ENCODE data around the gene MT1E. TPM values are rescaled to one million over a fixed set of nuclear protein-coding genes. Genes with fewer than 3 reads are reported as not detected.

Gene MT1E
- total RNA-seq, 1 experiment from 2014 or later: 383 TPM

DNA sequence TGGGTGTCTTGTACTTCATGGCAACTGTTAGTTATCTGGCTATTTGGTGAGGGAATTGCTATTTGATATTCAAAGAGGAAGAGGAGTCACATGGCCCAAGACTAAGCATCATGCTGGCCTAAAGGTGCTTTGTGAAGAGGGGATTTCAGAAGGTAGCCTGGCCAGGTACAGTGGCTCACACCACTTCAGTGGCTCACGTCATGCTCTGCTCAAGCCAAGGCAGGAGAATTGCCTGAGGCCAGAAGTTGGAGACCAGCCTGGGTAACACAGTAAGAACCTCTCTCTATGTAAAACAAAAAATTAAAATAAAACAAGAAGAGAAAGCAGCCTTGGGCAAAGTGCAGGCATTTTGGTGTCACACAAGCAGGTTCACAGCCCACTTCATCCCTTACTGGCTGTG is 19.7 kb downstream of the MT1E start:
- Histone ChIP-seq H3K79me2 (ENCODE audit: insufficient read depth, low read length) (no peaks in the 10 kb centered on the region), H3K4me1 (ENCODE audit: control insufficient read depth in 1 of 2, insufficient read depth in 2 of 2, low read length in 2 of 2) (peaks cover 11 to 21% of the 10 kb centered on the region in 2 experiments), H3K36me3 (ENCODE audit: control insufficient read depth in 1 of 2, insufficient read depth in 2 of 2, low read length in 2 of 2) (no peaks in the 10 kb centered on the region), H4K20me1 (ENCODE audit: insufficient read depth) (no peaks in the 10 kb centered on the region), H2AFZ (ENCODE audit: low read depth, low read length, poor library complexity, severe bottlenecking) (no peak overlapping the region), H3K9me3 (ENCODE audit: control insufficient read depth in 1 of 2, insufficient read depth in 1 of 2, low read depth in 1 of 2, low read length in 2 of 2) (no peaks in the 10 kb centered on the region), H3K4me3 (replicated peaks in 1 of 2; ENCODE audit: low read depth in 1 of 2, low read length in 2 of 2) (no peak overlapping the region), H3K9me2 (ENCODE audit: insufficient read depth) (no peaks in the 10 kb centered on the region), H3K27me3 (ENCODE audit: insufficient read depth, low read length) (no peaks in the 10 kb centered on the region), H3K9ac (ENCODE audit: low read length) (no peak overlapping the region), H3K4me2 (ENCODE audit: low read length) (no peak overlapping the region), H3K27ac (ENCODE audit: low read depth, low read length) (no peak overlapping the region)
- intact Hi-C loops (cut with micrococcal nuclease): no loop called here
- POLR2A ChIA-PET: no interaction called here
- DNase-seq (ENCODE audit: low read depth, low spot score): no peak
- BruUV-seq (replicated peaks): no TSS peak
- RAD21 ChIA-PET (ENCODE audit: low non-redundant PET in 1 of 2, low total read pairs in 2 of 2, uncharacterized antibody in 2 of 2, unreplicated experiment in 2 of 2): no interaction called here
- ATAC-seq: no peak
- TF ChIP-seq CBX3 (IDR thresholded peaks at IDR 0.05; ENCODE audit: low read depth) (no peak), EZH2 (IDR thresholded peaks at IDR 0.05) (no peak), YY1 (IDR thresholded peaks at IDR 0.05; ENCODE audit: extremely low read depth, insufficient replicate concordance, low read depth, low read length) (no peak), ELF1 (IDR thresholded peaks at IDR 0.05; ENCODE audit: borderline replicate concordance, low read depth) (no peak), RAD21 (IDR thresholded peaks at IDR 0.05; ENCODE audit: low read depth) (no peak), FOSL1 (IDR thresholded peaks at IDR 0.05; ENCODE audit: low read depth) (no peak), SRF (IDR thresholded peaks at IDR 0.05; ENCODE audit: low read depth) (no peak), POLR2AphosphoS5 (IDR thresholded peaks at IDR 0.05; ENCODE audit: low read depth, low read length) (no peak), JUND (IDR thresholded peaks at IDR 0.05) (no peak), EGR1 (IDR thresholded peaks at IDR 0.05; ENCODE audit: low read depth) (no peak), ZFX (IDR thresholded peaks at IDR 0.05) (no peak), POLR2A (IDR thresholded peaks at IDR 0.05; ENCODE audit: borderline replicate concordance, extremely low read depth, insufficient read depth, insufficient read length) (no peak), SIN3A (IDR thresholded peaks at IDR 0.05; ENCODE audit: low read depth) (no peak), TCF7L2 (IDR thresholded peaks at IDR 0.05; ENCODE audit: borderline replicate concordance, extremely low read depth, insufficient read depth, insufficient read length) (no peak), CEBPB (IDR thresholded peaks at IDR 0.05; ENCODE audit: low read depth) (no peak)
- TF ChIP-seq, protein P1, sequence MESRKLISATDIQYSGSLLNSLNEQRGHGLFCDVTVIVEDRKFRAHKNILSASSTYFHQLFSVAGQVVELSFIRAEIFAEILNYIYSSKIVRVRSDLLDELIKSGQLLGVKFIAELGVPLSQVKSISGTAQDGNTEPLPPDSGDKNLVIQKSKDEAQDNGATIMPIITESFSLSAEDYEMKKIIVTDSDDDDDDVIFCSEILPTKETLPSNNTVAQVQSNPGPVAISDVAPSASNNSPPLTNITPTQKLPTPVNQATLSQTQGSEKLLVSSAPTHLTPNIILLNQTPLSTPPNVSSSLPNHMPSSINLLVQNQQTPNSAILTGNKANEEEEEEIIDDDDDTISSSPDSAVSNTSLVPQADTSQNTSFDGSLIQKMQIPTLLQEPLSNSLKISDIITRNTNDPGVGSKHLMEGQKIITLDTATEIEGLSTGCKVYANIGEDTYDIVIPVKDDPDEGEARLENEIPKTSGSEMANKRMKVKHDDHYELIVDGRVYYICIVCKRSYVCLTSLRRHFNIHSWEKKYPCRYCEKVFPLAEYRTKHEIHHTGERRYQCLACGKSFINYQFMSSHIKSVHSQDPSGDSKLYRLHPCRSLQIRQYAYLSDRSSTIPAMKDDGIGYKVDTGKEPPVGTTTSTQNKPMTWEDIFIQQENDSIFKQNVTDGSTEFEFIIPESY (IDR thresholded peaks at IDR 0.05; ENCODE audit: extremely low read depth, insufficient replicate concordance, low read length): no peak
- TF ChIP-seq, protein P2, sequence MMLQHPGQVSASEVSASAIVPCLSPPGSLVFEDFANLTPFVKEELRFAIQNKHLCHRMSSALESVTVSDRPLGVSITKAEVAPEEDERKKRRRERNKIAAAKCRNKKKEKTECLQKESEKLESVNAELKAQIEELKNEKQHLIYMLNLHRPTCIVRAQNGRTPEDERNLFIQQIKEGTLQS (IDR thresholded peaks at IDR 0.05): no peak
- TF ChIP-seq, protein P3, sequence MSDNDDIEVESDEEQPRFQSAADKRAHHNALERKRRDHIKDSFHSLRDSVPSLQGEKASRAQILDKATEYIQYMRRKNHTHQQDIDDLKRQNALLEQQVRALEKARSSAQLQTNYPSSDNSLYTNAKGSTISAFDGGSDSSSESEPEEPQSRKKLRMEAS (IDR thresholded peaks at IDR 0.05): no peak
- TF ChIP-seq, protein P4, sequence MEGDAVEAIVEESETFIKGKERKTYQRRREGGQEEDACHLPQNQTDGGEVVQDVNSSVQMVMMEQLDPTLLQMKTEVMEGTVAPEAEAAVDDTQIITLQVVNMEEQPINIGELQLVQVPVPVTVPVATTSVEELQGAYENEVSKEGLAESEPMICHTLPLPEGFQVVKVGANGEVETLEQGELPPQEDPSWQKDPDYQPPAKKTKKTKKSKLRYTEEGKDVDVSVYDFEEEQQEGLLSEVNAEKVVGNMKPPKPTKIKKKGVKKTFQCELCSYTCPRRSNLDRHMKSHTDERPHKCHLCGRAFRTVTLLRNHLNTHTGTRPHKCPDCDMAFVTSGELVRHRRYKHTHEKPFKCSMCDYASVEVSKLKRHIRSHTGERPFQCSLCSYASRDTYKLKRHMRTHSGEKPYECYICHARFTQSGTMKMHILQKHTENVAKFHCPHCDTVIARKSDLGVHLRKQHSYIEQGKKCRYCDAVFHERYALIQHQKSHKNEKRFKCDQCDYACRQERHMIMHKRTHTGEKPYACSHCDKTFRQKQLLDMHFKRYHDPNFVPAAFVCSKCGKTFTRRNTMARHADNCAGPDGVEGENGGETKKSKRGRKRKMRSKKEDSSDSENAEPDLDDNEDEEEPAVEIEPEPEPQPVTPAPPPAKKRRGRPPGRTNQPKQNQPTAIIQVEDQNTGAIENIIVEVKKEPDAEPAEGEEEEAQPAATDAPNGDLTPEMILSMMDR (IDR thresholded peaks at IDR 0.05 in 2 of 3, conservative IDR thresholded peaks at IDR 0.05 in 1 of 3; ENCODE audit: borderline replicate concordance in 1 of 3, insufficient read depth in 1 of 3, low read depth in 2 of 3, low read length in 2 of 3): no peak
- CTCF ChIA-PET: no interaction called here
